Measurements from ENCODE around the gene IFT88.

DNA sequence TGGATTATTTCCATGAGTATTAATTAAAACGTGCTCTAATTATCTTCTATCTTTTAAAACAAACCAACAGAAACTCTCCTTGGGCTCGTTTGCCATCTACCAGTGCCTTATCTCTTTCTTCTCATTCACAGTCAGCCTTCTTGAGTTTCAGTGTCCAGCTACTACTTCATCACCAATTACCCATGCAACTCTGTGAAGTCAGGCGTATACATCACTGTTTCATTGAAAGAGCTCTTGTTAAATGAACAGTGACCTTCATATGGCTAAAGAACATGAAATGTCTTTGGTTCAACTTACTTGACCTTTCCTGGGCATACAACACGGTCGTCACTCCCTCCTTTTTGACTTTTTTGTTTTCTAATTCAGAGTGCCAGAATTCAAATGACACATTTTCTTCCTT, 5.2 kb upstream of the IFT88 start:
- TF ChIP-seq, protein P1, sequence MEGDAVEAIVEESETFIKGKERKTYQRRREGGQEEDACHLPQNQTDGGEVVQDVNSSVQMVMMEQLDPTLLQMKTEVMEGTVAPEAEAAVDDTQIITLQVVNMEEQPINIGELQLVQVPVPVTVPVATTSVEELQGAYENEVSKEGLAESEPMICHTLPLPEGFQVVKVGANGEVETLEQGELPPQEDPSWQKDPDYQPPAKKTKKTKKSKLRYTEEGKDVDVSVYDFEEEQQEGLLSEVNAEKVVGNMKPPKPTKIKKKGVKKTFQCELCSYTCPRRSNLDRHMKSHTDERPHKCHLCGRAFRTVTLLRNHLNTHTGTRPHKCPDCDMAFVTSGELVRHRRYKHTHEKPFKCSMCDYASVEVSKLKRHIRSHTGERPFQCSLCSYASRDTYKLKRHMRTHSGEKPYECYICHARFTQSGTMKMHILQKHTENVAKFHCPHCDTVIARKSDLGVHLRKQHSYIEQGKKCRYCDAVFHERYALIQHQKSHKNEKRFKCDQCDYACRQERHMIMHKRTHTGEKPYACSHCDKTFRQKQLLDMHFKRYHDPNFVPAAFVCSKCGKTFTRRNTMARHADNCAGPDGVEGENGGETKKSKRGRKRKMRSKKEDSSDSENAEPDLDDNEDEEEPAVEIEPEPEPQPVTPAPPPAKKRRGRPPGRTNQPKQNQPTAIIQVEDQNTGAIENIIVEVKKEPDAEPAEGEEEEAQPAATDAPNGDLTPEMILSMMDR (IDR thresholded peaks at IDR 0.05): no peak
- no peak for TF ChIP-seq POLR2A (IDR thresholded peaks at IDR 0.05)
